ENCODE measurements around the gene SHC4. TPM values are rescaled to one million over a fixed set of nuclear protein-coding genes. Genes with fewer than 3 reads are reported as not detected.
A peak's percentile ranks its signal among the peaks of the same experiment; 100 is the strongest.
"Not testable (repeated sequence)": the region's sequence is repeated elsewhere in the genome, so short reads cannot be mapped to it uniquely, and the experiment has no call there.

The SHC4 gene
- total RNA-seq, 3 donors from 2014 or later, result 0.31 to 3.6 (median 0.43) TPM

GRCh38 chr15:48795901-48796300, 167.8 kb downstream of the SHC4 start:
- Histone ChIP-seq H3K4me1 (ENCODE audit: low read depth) (no peaks in the 10 kb centered on the region), H3K9me3 (no peaks in the 10 kb centered on the region), H3K4me3 (no peak overlapping the region), H3K36me3 (ENCODE audit: low read depth) (no peaks in the 10 kb centered on the region)
- ATAC-seq (no peak), DNase-seq (no peak)
- no peak for TF ChIP-seq CTCF (IDR thresholded peaks at IDR 0.05)
- intact Hi-C loops (cut with DNase I, micrococcal nuclease), result no loop called here

GRCh38 chr15:48794697-48795134, 169.0 kb downstream of the SHC4 start:
- peak; percentile 76 for ATAC-seq
- no peak for TF ChIP-seq CTCF (IDR thresholded peaks at IDR 0.05)
- Histone ChIP-seq H3K36me3 (ENCODE audit: low read depth) (no peaks in the 10 kb centered on the region), H3K9me3 (no peaks in the 10 kb centered on the region), H3K4me1 (ENCODE audit: low read depth) (no peaks in the 10 kb centered on the region), H3K4me3 (no peak overlapping the region)
- no peak for DNase-seq
- intact Hi-C loops (cut with DNase I, micrococcal nuclease), result no loop called here

GRCh38 chr15:48792408-48792807, 171.3 kb downstream of the SHC4 start:
- no peak overlapping the region for H3K4me3 ChIP-seq
- H3K9me3 ChIP-seq, result no peaks in the 10 kb centered on the region
- H3K36me3 ChIP-seq (ENCODE audit: low read depth), result no peaks in the 10 kb centered on the region
- TF ChIP-seq CTCF (IDR thresholded peaks at IDR 0.05), result no peak
- ATAC-seq (no peak), DNase-seq (no peak)
- intact Hi-C loops (cut with DNase I, micrococcal nuclease), result no loop called here
- no peaks in the 10 kb centered on the region for H3K4me1 ChIP-seq (ENCODE audit: low read depth)

GRCh38 chr15:48790466-48791115, 173.1 kb downstream of the SHC4 start:
- intact Hi-C loops (cut with DNase I, micrococcal nuclease); H3K9me3 ChIP-seq; H3K4me3 ChIP-seq; DNase-seq; H3K4me1 ChIP-seq (ENCODE audit: low read depth); ATAC-seq; H3K36me3 ChIP-seq (ENCODE audit: low read depth): not testable (repeated sequence)

- TF ChIP-seq CTCF (IDR thresholded peaks at IDR 0.05), result no peak
These were observed 178.0 kb downstream of the SHC4 start for GRCh38 chr15:48785712-48786111.

GRCh38 chr15:48785195-48785594, 178.5 kb downstream of the SHC4 start:
- H3K4me1 ChIP-seq (ENCODE audit: low read depth), result no peaks in the 10 kb centered on the region
- no peaks in the 10 kb centered on the region for H3K36me3 ChIP-seq (ENCODE audit: low read depth)
- ATAC-seq, result no peak
- DNase-seq, result no peak
- no peak for TF ChIP-seq CTCF (IDR thresholded peaks at IDR 0.05)
- intact Hi-C loops (cut with DNase I, micrococcal nuclease), result no loop called here
- no peaks in the 10 kb centered on the region for H3K9me3 ChIP-seq
- H3K4me3 ChIP-seq, result no peak overlapping the region

More at GRCh38 chr15:48785712-48786111, 178.0 kb downstream of the SHC4 start:
- no peak for DNase-seq
- H3K9me3 ChIP-seq, result no peaks in the 10 kb centered on the region
- H3K36me3 ChIP-seq (ENCODE audit: low read depth), result no peaks in the 10 kb centered on the region
- ATAC-seq, result no peak
- intact Hi-C loops (cut with DNase I, micrococcal nuclease), result no loop called here
- no peak overlapping the region for H3K4me3 ChIP-seq
- H3K4me1 ChIP-seq (ENCODE audit: low read depth), result no peaks in the 10 kb centered on the region

Measured in mucosa of descending colon (tissue), 3 donors.